PC-9 (cell line): ENCODE data around the gene HEPACAM2. TPM values are rescaled to one million over a fixed set of nuclear protein-coding genes. Genes with fewer than 3 reads are reported as not detected.

Experiments
- BruUV-seq: library from RNA; stranded (reverse); fragments of 400-500 nt; replicated peaks from 2 replicates; lab custom pipeline; 2021; lab: Mats Ljungman, UMichigan
- CTCF ChIA-PET: fragments of 300-600 bp; sonication (Branson Sonifier 250); formaldehyde crosslinking; loops from one replicate; lab custom pipeline; 2022; ENCODE audit warnings: antibody characterized with exemption; lab: Charles Lee
- POLR2A ChIA-PET: fragments of 300-600 bp; sonication (Branson Sonifier 250); formaldehyde crosslinking; loops from one replicate; lab custom pipeline; 2022; ENCODE audit warnings: antibody characterized with exemption; ENCODE audit not compliant: unreplicated experiment; lab: Charles Lee
- DNase-seq, 2 experiments: peaks; one replicate each; pipeline versions ENCODE4 v3.0.0 to v3.0.0-alpha.2; 2015 to 2022; ENCODE audit warnings: mixed read lengths in 1 of 2
- H2AFZ ChIP-seq: fragments of 200-600 bp; sonication (generic); 2 replicates; pipeline ENCODE4 v1.8.1; 2017; ENCODE audit warnings: antibody characterized with exemption
- H3F3A ChIP-seq: fragments of 200-600 bp; sonication (generic); 2 replicates; pipeline ENCODE4 v1.8.1; 2017; ENCODE audit warnings: antibody characterized with exemption, mild to moderate bottlenecking, low read depth; ENCODE audit not compliant: insufficient read depth
- H3K27ac ChIP-seq: fragments of 200-600 bp; sonication (generic); 2 replicates; pipeline ENCODE4 v1.6.1; 2016; ENCODE audit warnings: mixed run types
- H3K27me3 ChIP-seq: fragments of 200-600 bp; sonication (generic); 2 replicates; pipeline ENCODE4 v1.6.1; 2016; ENCODE audit warnings: low read depth, mixed run types; ENCODE audit not compliant: insufficient read depth
- H3K36me3 ChIP-seq: fragments of 200-600 bp; sonication (generic); 2 replicates; pipeline ENCODE4 v1.6.1; 2016; ENCODE audit warnings: low read depth, mixed run types
- H3K4me1 ChIP-seq: fragments of 200-600 bp; sonication (generic); replicated peaks from 2 replicates; pipeline ENCODE4 v1.6.1; 2016; ENCODE audit warnings: mixed run types; ENCODE audit not compliant: insufficient read depth
- H3K4me2 ChIP-seq: fragments of 200-600 bp; sonication (generic); 2 replicates; pipeline ENCODE4 v1.6.1; 2017; ENCODE audit warnings: mixed run types
- H3K4me3 ChIP-seq: fragments of 200-600 bp; sonication (generic); 2 replicates; pipeline ENCODE4 v1.6.1; 2016; ENCODE audit warnings: mixed run types
- H3K79me2 ChIP-seq: fragments of 200-600 bp; sonication (generic); 2 replicates; pipeline ENCODE4 v1.6.1; 2017; ENCODE audit warnings: low read depth, mixed run types
- H3K9me2 ChIP-seq: fragments of 200-600 bp; sonication (generic); 2 replicates; pipeline ENCODE4 v1.8.1; 2017; ENCODE audit warnings: mild to moderate bottlenecking; ENCODE audit not compliant: insufficient read depth
- H3K9me3 ChIP-seq: fragments of 200-600 bp; sonication (generic); 2 replicates; pipeline ENCODE4 v1.8.1; 2016; ENCODE audit warnings: low read depth; ENCODE audit not compliant: insufficient read depth
- H4K20me1 ChIP-seq: fragments of 200-600 bp; sonication (generic); 2 replicates; pipeline ENCODE4 v1.8.1; 2017; ENCODE audit not compliant: insufficient read depth
- CTCF ChIP-seq: fragments of 200-600 bp; sonication (generic); conservative IDR thresholded peaks from 2 replicates; pipeline ENCODE4 v1.6.1; 2017; ENCODE audit warnings: mixed run types, antibody characterized with exemption, mild to moderate bottlenecking, moderate library complexity
- EZH2 ChIP-seq: fragments of 200-600 bp; sonication (generic); IDR thresholded peaks from 2 replicates; pipeline ENCODE4 v1.8.0; 2017; ENCODE audit warnings: antibody characterized with exemption, low read depth
- intact Hi-C: fragments of 100-400 bp; cut with micrococcal nuclease; formaldehyde crosslinking; loops from one replicate; pipeline ENCODE4 v1.10.0; 2022; ENCODE audit not compliant: unreplicated experiment
- total RNA-seq: library from RNA; stranded (reverse); gene quantifications from 2 replicates; pipeline ENCODE4 v1.2.3, GENCODE V29; 2021

The HEPACAM2 gene
- total RNA-seq, 1 experiment from 2014 or later: not detected

GRCh38 chr7:93242106-93242505, 15.8 kb upstream of the HEPACAM2 start:
- no peak overlapping the region for H3K4me3 ChIP-seq
- H3K27ac ChIP-seq: no peak overlapping the region
- no peak for DNase-seq
- H3K9me2 ChIP-seq: no peaks in the 10 kb centered on the region
- no peak overlapping the region for H3K4me2 ChIP-seq
- TF ChIP-seq CTCF (no peak), EZH2 (no peak)
- no peaks in the 10 kb centered on the region for H3F3A ChIP-seq
- no peaks in the 10 kb centered on the region for H3K9me3 ChIP-seq
- POLR2A ChIA-PET: interaction anchor here (0.9 kb wide), 1 partner anchor 10 kb away, joined by 4 read pairs; the partner anchor contains the start of gene VPS50
- peaks cover 11% of the 10 kb centered on the region; the same call in 1 of the 2 replicates for H4K20me1 ChIP-seq
- BruUV-seq: no TSS peak
- no peaks in the 10 kb centered on the region for H3K27me3 ChIP-seq
- H2AFZ ChIP-seq: no peak overlapping the region
- no peaks in the 10 kb centered on the region for H3K4me1 ChIP-seq
- CTCF ChIA-PET: no interaction called here
- no peaks in the 10 kb centered on the region for H3K36me3 ChIP-seq
- H3K79me2 ChIP-seq: no peaks in the 10 kb centered on the region; the same call in 1 of the 2 replicates
- intact Hi-C loops: loop anchor here (10.0 kb wide), 2 partner anchors 643 to 1033 kb away; no protein-coding TSS in a partner anchor

DNA sequence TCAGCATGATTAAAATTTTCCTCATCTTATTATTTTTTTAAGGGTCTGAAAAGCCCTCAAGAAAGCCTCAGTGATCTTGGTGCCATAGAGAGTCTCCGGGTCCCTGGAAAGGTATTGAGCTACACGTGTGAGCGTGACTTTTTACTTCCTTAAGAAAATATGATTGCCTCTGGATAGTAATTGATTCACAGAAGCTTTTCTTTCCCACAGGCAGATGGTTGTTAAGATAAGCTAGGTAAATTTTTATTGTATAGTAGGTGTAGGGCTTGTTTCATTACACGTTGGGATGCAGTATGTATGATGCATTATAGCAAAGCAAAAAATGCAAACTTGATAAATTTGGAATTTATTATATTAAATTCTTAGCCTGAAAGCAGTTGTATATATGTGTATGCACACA, 13.6 kb upstream of the HEPACAM2 start:
- H4K20me1 ChIP-seq: peaks cover 5% of the 10 kb centered on the region; the same call in 1 of the 2 replicates
- intact Hi-C loops: loop anchor here (10.0 kb wide), 2 partner anchors 645 to 1035 kb away; no protein-coding TSS in a partner anchor
- H3K9me3 ChIP-seq: no peaks in the 10 kb centered on the region
- TF ChIP-seq CTCF (no peak), EZH2 (no peak)
- H3K9me2 ChIP-seq: no peaks in the 10 kb centered on the region
- no peak overlapping the region for H3K4me3 ChIP-seq
- no peaks in the 10 kb centered on the region for H3K27me3 ChIP-seq
- no TSS peak for BruUV-seq
- peaks cover 6% of the 10 kb centered on the region for H3K79me2 ChIP-seq
- ChIA-PET CTCF (no interaction called here), POLR2A (no interaction called here)
- no peaks in the 10 kb centered on the region for H3F3A ChIP-seq
- H3K36me3 ChIP-seq: no peaks in the 10 kb centered on the region
- H3K4me1 ChIP-seq: no peaks in the 10 kb centered on the region
- no peak overlapping the region for H2AFZ ChIP-seq
- DNase-seq: no peak
- H3K27ac ChIP-seq: no peak overlapping the region
- H3K4me2 ChIP-seq: no peak overlapping the region

DNA sequence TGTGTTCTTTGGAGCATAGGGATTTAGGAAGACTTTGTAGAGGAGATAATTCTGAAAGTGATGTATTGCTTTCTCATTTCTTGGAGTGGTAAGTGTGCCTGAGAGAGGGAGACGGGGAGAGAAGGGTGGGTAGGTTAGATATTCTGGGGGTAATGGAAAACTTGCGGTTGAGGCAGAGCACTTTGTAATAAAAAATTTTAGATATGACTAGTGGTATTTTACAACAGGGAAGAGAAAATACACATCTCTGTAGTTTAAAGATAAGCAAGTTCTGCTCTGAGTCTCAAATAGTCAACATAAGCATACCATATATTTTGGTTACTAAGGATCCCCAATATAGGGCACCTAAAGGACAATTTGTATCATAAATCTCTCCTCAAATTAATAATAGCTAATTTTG, 12.5 kb upstream of the HEPACAM2 start:
- Histone ChIP-seq H3K36me3 (no peaks in the 10 kb centered on the region), H4K20me1 (peaks cover 3% of the 10 kb centered on the region; the same call in 1 of the 2 replicates), H3K4me3 (no peak overlapping the region), H3K9me2 (no peaks in the 10 kb centered on the region), H3K9me3 (no peaks in the 10 kb centered on the region), H3F3A (no peaks in the 10 kb centered on the region), H3K4me2 (no peak overlapping the region), H3K27ac (no peak overlapping the region), H3K27me3 (no peaks in the 10 kb centered on the region), H3K4me1 (no peaks in the 10 kb centered on the region; the same call in 1 of the 2 replicates), H2AFZ (no peak overlapping the region), H3K79me2 (peaks cover 15% of the 10 kb centered on the region)
- BruUV-seq: no TSS peak
- CTCF ChIA-PET: no interaction called here
- no peak for DNase-seq
- intact Hi-C loops: no loop called here
- TF ChIP-seq CTCF (no peak), EZH2 (no peak)
- POLR2A ChIA-PET: no interaction called here
